ENCODE data around the gene PIK3R2.
"Not testable (repeated sequence)": the region's sequence is repeated elsewhere in the genome, so short reads cannot be mapped to it uniquely, and the experiment has no call there.

Gene PIK3R2

DNA sequence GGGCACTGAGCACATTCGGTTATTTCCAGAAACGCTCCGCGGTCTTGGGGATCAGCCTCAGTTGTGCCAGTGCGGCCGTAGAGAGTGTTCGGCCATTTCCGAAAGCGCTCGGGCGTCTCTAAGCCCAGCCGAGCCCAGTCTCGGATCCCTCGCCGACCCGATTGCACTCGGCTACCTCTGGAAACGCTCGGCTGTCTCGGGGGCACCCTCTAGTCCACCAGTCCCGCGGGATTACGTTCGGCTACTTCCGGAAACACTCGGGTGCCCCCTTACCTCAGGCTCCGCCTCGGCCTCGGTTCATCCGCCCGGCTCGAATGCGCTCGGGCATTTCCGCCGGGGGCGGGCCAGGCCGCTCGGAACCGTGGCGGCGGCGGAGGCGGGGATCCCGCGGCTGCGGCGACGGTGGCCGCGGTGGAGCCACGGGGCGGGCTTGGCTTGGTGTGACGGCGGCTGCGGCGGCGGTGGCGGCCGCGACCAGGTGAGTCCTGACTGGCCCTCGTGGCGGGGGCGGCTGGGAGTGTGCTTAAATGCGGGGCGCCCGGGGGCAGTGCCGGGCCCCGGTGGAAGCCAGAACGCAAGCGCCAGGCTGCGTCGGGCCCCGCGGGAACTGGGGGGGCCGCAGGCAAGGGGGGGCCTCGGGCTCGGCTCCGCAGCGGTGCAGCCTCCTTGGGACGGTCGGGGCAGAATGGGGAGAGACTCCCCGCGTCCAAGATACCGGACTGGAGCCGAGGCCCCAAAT, at the start of gene PIK3R2:
TSS of gene PIK3R2 (plus strand) at position 347 of the 739 bp plus-strand sequence. CDS start 2,717 bp downstream, outside the sequence.
- peak; percentile 98 for DNase-seq (ENCODE audit: low read depth)

DNA sequence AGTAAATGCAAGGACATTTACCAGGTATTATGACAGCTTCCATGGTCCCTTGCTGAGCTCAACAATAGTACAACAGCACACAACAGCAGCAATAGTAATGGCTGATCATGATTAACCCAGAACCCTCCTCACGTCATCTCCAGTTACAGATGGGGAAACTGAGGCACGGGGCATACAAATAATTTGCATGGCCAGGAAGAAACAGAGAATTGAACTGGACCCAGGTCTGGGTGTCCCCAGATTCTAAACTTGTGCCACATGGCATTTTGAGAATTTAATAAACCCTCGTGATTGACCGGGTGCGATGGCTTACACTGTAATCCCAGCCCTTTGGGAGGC, 48.2 kb upstream of the PIK3R2 start:
- DNase-seq (ENCODE audit: low read depth) = no peak

DNA sequence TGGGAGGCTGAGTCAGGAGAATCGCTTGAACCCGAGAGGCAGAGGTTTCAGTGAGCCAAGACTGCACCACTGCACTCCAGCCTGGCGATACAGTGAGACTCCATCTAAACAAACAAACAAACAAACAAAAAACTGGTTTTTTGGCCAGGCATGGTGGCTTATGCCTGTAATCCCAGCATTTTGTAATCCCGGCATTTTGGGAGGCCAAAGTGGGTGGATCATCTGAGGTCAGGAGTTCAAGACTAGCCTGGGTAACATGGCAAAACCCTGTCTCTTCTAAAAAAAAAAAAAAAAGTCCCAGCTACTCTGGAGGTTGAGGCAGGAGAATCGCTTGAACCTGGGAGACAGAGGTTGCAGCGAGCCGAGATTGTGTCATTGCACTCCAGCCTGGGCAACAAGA, 47.7 kb upstream of the PIK3R2 start:
- DNase-seq (ENCODE audit: low read depth) = not testable (repeated sequence)

DNA sequence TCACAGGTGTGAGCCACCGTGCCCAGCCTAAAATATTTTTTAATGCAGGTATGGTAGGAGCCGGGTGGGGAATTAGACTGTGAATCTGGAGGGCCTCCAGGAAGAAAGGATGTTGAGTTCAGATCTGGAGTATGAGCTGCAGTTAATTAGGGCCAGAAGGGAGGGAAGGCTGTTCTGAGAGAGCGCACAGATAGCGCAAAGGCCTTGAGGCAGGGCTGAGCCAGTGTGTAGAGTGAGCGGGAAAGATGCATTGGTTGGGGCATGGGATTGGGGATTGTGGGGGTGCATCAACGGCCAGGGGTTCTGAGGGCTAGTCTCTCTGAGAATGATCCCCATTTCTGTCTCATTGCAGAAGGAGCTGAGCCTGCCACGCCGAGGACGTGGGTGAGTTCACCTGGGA, 45.7 kb upstream of the PIK3R2 start:
- no peak for DNase-seq (ENCODE audit: low read depth)

DNA sequence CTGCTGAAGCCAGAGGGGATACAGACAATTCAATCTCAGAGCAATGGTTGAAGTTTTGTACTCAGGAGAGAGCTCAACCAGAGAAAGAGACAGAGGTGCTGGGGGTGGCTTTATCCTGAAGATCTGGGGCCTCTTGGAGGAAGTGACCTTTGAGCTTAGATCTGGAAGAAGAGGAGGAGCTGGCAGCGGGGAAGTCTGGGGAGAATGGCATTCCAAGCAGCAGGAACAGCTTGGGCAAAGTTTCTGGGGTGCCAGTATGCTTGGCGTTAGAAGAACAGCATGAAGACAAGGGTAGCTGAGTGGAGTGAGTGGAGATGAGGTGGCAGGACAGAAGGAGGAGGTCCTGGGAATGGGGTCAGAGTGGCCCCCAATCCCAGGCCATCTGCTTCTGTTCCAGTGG, 44.1 kb upstream of the PIK3R2 start:
- DNase-seq (ENCODE audit: low read depth) = no peak

DNA sequence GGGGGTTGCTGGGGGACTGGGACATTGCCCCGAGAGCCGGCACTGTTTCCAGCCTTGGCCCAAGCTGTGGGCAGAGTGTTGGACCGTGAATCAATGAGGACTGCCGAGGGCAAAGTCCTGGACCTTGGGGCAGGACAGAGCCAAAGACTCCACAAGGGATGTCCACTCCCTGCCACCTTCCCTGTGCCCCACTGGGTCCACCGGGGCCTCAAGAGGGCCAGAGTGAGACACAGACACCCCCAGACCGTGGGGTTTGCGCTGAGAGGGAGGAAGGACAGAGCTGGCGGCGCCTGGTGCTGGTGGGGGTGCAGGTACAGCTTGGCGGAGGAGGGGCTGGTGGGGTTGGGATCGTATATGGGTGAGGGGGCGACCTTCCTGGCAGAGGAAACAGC, 43.6 kb upstream of the PIK3R2 start:
- DNase-seq (ENCODE audit: low read depth) = no peak

DNA sequence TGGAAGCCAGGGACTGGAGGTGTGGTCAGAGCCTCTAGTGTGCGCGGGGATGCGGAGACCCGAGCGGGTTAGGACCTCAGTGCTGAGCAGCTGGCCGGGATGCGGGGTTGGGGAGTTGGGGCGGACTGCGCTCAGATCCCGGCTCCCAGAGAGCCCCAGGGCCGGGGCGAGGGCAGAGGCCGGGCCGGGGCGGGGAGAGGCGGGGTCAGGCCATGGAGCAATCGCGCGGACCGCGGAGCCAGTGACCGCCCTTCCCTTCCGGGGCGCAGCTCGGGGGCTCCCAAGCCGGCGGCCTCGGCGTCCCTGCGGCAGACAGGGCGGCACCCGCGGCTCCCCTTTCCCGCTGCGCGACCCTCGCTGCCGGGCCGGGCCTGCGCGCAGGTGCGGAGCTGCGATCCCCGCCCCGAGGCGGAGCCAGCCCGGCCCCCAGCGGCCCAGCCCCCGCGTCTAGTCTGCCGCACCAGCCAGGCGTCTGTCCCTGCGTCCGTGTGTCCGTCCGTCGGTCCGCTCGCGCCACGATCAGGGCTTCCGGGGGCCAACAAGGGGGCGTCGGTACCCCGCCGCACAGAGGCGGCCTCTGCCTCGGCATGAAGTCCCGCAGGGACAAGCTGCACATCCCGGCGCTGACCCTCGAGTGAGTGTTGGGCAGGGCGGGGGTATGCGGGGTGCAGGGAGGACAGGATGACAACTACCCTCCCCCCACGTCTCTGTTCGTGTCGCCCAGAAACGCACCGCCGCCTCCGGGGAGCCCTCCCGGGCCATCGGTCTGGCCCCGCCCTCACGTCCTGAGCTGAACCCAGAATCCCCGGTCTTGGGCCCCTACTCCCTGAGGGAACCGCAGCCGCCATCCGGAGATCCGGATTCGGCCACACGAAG, 43.0 kb upstream of the PIK3R2 start:
- peak; percentile 35 for DNase-seq (ENCODE audit: low read depth)

DNA sequence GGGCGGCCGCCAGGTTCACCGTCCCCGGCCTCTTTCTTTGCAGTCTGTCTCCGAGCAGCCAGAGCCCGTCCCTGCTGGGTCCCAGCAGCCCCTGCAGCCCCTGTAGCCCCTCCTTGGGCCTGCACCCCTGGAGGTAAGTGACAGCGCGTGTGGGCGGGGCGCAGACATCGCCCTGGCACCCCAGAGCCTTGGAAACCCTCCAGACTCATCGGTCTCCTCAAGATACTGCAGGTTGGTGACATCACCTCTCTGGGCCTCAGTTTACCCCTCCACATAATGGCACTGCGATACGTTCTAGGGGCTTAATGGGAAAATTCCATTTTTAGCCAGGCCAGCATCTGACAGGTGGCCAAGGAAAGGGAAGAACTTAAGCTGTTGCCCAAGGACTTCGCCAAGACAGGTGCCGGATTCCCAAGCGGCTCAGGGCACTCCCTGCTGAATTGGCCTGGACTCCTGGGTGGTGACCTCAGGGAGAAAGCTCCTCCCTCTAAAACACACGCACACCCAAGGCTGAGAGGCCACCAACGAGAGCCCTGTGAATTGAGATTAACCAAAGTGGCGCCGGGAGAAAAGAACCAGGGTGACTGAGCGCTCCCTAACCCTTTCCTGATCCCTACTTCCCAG, 42.2 kb upstream of the PIK3R2 start:
- no peak for DNase-seq (ENCODE audit: low read depth)

DNA sequence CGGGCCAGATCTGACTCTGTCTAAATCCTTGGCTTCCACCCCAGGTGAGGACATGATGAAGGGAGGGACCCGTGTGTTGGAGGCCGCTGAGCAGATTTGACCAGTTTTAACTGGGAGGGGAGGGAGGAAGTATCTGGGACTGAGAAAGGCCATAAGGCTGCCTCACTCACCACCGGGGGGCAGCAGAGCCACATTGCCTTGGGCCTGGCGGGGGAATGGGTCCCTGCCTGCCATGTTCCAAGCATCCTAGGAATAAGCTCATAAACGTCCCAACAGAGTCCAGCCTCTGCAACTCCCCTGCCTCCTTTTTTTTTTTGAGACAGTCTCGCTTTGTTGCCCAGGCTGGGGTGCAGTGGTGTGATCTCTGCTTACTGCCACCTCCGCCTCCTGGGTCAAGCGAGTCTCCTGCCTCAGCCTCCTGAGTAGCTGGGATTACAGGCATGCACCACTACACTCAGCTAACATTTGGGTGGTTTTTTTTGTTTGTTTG, 39.9 kb upstream of the PIK3R2 start:
- DNase-seq (ENCODE audit: low read depth) = peak; percentile 57

DNA sequence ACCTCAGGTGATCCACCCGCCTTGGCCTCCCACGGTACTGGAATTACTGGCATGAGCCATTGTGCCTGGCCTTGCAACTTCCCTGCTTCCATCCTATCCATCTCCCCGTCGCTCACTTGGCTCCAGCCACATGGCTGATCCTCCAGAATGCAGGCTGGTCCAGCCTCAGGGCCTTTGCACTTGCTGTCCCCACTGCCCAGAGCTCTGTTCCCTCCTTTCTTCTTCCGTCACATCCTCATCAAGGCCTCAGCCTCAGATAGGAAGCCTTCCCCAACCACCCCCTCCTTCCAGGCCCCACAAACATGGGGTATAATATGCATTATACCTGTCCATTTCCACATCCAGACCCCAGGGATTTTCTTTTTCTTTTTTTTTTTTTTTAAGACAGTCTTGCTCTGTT, 39.1 kb upstream of the PIK3R2 start:
- no peak for DNase-seq (ENCODE audit: low read depth)

DNA sequence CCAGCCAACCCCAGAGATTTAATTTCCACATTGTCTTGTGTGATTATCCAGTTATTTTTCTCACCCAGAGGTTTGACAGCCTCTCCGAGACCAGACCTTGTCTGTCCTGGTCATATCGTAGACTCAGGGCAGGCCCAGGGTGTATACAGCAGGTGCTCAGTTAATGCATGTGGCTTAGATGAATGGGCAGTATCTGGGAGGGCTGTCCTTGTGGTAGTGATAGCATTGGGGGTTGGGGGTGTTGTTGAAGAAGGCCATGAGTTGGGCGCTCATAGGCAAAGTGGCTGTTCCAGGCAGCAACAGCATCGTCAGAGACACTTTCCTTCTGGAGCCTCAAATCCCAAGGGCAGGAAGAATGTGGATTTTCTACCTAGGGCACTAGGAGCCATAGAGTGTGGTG, 38.5 kb upstream of the PIK3R2 start:
- no peak for DNase-seq (ENCODE audit: low read depth)

DNA sequence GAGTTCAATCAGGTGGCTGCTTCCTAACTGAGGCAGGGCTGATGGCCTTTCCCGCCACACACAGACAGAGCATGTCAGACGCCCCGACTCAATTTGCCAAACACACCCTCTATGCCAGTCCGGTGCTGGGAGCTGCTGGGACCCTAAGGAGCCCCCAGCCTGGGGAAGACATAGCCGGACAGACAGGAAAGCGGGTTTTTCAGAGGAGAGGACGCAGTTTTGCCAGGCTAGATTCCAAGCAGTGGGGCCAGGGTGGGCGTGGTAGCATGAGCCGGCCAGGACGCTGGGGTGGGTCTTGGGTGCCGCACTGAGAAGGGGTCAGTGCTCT, 35.6 kb upstream of the PIK3R2 start:
- no peak for DNase-seq (ENCODE audit: low read depth)

DNA sequence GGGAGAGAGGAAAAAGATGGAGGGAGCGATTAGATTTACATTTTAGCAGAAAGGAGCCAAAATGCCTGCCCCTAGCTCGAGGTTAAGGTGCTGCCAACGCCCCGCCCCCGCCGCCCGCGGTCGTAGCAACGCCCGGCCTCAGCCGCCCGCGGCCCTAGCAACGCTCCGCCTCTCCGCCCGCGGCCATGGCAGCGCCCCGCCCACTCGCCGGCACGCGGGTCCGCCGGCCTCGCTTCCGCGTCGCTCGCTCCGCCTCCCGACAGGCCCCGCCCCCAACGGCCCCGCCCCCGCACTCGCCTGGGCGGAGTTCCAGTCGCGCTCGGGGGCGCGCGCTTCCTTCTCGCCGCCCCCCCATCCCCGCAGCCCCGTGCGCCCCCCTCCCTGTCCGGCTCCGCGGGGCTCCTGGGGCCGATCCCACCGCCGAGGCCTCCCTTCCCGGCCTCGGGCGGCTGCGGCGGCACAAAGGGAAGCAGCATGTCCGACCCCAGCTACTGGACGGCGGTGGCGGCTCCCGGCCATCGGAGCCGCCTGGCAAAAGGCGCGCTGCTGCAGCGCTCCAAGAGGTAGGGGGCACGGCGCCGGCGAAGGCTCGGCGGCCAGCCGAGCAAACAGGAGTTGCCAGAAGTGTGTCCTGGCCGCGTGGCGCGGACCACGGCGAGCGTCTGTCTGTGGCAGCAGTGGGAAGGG, 35.1 kb upstream of the PIK3R2 start:
- DNase-seq (ENCODE audit: low read depth) = peak; percentile 96

DNA sequence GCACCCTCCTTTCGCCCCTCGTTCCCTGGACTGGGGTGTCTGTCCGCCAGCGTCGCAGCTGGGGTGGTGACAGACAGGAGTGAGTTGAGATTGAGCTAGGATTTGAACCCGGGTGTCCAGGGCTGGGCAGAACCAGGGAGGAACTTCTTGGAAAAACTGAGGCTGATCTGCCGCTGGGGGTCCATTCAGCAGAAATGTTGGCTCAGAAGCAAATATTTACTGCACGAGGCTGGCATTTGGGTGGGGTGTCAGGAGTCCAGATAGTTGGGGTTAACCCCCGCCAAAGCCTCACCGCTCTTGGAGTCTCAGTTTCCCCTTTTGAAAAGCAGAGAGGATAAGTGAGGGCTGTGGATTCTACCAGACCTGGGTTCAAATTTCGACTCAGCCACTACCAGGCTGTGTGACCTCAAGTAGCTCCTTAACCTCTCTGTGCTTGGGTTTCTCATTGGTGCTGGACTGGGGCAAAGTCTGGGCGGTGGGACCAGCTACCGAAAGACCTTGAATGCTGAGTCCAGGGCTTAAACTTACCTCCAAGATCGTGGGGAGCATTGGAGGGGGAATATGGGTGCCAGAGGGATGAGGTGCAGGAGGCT, 34.4 kb upstream of the PIK3R2 start:
- DNase-seq (ENCODE audit: low read depth) = no peak

DNA sequence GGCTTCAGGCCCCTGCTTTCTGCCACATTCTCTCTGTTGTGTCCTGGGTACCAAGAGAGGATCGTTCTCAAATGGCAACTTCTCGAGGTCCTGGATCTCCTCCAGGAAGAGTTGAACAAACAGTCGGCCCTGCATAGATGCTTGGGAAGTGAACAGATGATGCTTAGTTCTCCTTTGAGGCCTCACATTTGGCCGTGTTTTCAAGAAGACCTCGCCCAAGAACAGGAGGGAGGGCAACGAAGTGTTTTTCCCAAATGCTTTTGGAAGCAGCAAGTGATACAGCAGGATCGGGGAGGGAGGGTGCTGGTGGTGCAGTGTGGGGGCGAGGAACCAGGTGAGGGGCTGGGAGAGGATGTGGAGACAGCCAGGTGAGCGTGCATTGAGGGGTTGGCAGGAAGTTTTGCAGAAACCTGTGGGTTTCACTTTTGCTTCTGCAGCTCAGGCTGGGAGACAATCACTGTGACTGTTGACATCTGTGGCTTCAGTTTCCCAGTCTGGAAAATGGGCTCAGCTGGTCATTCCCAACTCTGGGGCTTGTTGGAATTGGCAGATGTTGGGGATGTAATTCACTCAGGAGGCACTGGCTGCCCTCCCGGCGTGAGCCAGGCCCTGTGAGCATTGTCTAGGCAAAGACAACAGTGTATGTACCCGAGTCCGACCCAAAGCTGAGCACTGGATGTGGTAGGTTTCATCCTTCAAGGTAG, 33.8 kb upstream of the PIK3R2 start:
- peak; percentile 27 for DNase-seq (ENCODE audit: low read depth)

DNA sequence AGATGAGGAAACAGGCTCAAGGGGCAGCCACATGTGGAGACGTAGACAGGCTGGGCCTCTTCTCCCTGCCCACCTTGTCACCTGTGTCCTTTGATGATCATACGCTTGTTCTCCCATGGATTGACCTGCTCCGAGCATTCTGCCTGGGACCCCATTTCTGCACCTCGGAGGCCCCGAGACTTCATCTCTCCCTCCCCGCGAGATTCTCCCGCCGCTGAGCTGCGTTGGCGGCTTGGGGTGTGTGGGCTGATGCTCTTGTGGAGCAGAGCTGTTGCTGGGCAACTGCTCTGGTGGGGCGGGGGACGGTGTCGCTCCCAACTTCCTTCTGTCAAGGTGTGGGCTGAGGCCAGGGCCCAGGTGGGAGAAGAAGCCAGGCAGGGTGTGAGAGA, 33.3 kb upstream of the PIK3R2 start:
- DNase-seq (ENCODE audit: low read depth) = peak; percentile 51

DNA sequence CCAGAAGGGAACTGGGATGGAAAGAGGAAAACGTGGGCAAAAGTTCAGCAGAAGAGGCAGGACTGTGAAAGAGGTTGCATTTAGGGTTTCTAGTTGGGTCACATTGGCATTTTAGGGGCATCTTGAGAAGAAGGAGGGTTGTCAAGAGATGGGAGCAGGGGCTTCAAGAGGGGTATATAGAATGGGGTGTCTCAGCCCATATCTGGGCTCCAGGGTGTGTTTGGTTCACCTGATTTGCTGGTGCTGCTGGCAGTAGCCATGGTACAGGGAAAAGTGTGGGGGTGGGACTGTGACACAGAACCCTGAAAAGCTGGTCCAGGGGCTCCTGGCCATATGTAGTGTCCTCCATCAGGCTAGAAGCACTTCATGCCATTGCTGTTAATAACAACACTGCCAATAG, 32.8 kb upstream of the PIK3R2 start:
- DNase-seq (ENCODE audit: low read depth) = no peak

DNA sequence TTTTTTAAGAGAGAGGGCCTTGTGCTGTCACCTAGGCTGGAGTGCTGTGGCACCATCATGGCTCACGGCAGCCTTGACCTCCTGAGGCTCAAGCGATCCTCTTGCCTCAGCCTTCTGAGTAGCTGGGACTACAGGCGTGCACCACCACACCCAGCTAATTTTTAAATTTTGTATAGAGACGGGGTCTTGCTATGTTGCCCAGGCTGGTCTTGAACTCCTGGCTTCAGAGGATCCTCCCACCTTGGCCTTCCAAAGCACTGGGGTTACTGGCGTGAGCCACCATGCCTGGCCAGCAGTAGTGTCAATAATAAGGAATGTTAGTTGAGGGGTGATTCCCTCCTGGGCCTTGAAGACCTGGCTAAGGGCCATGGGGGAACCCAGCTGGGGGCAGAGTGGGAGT, 31.8 kb upstream of the PIK3R2 start:
- DNase-seq (ENCODE audit: low read depth) = no peak

DNA sequence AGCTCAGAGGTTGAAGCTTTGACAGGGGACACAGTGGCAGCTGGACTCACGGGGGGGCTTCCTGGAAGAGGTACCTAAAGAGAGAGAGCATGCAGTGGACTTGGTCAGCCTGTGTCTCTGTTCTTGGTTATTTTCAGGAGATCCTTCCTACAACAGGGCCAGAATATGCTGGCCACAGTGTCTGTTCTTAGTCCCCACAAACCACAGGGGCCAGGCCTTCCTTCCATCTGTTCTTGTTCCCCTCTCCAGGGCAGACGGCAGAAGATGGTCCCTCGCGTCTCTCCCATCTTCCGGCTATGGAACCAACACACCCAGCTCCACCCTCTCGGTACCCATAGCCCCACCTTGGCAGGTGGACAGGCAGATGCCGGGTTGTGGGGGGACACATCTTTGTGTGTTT, 30.5 kb upstream of the PIK3R2 start:
- no peak for DNase-seq (ENCODE audit: low read depth)

DNA sequence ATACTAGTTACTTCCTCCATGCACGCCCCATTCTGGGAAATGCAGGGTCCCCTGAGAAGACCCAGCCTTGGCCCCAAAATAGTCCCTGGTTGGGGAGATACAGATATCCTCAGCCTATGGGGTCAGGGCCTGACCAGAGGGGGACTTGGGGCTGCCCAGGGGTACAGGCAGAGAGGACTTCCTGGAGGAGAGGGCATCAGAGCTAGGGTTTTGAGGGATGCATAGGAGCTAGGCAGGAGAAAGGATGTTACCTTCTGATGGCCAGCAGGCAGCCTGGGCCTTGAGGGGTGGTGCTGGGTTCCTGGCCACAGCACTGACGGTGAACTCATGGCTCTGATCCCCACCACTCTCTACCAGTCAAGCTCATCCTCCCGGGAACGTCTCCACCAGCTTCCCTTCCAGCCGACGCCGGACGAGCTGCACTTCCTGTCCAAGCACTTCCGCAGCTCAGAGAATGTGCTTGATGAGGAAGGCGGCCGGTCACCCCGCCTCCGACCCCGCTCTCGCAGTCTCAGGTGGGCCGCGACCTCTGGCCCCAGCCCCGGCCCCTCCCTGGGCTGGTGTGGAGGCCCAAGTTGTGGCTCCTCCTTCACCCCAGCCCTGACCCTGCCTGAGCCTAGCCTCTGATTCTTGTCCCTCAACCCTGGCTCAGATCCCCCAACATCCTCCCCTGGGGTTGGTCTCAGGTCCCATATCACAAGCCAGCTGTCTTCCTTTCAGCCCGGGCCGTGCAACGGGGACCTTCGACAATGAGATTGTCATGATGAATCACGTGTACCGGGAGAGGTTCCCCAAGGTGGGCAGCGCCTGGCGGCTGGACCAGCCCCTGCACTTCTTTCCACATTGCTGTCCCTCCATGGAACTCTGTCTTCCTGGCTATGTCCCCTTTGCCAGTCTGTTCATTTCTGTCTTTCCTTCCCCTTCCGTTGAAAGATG, 29.8 kb upstream of the PIK3R2 start:
- DNase-seq (ENCODE audit: low read depth) = no peak
